Type B pancreatic cell (in vitro differentiated cells): ENCODE results near the gene ZNF175. TPM values are rescaled to one million over a fixed set of nuclear protein-coding genes. Genes with fewer than 3 reads are reported as not detected.

Experiments
- DNase-seq: peaks from one replicate; pipeline ENCODE4 v3.0.0; 2021; ENCODE audit warnings: mixed read lengths; ENCODE audit not compliant: unreplicated experiment; ENCODE audit errors: extremely low spot score
- H3K27ac Mint-ChIP-seq: 2 replicates; pipeline ENCODE4 v1.8.0; 2021; ENCODE audit warnings: mild to moderate bottlenecking, mixed read lengths
- H3K27me3 Mint-ChIP-seq: 2 replicates; pipeline ENCODE4 v1.8.0; 2021; ENCODE audit warnings: mixed read lengths
- H3K36me3 Mint-ChIP-seq: 2 replicates; pipeline ENCODE4 v1.8.0; 2021; ENCODE audit warnings: mixed read lengths
- H3K4me1 Mint-ChIP-seq: one replicate; pipeline ENCODE4 v1.8.0; 2021; ENCODE audit warnings: mixed read lengths; ENCODE audit not compliant: unreplicated experiment
- H3K4me3 Mint-ChIP-seq: 2 replicates; pipeline ENCODE4 v1.8.0; 2021; ENCODE audit warnings: mild to moderate bottlenecking, mixed read lengths
- H3K9me3 Mint-ChIP-seq: 2 replicates; pipeline ENCODE4 v1.8.0; 2021; ENCODE audit warnings: mixed read lengths
- CTCF ChIP-seq: fragments of 200-600 bp; sonication (generic); conservative IDR thresholded peaks from 2 replicates; pipeline ENCODE4 v1.5.0; 2021; ENCODE audit warnings: antibody characterized with exemption, mild to moderate bottlenecking
- total RNA-seq: library from RNA; stranded (reverse); gene quantifications from 2 replicates; pipeline ENCODE4 v1.2.1, GENCODE V29; 2021; ENCODE audit warnings: low replicate concordance

Gene ZNF175
- total RNA-seq, 1 donor from 2014 or later = 14.0 TPM

DNA sequence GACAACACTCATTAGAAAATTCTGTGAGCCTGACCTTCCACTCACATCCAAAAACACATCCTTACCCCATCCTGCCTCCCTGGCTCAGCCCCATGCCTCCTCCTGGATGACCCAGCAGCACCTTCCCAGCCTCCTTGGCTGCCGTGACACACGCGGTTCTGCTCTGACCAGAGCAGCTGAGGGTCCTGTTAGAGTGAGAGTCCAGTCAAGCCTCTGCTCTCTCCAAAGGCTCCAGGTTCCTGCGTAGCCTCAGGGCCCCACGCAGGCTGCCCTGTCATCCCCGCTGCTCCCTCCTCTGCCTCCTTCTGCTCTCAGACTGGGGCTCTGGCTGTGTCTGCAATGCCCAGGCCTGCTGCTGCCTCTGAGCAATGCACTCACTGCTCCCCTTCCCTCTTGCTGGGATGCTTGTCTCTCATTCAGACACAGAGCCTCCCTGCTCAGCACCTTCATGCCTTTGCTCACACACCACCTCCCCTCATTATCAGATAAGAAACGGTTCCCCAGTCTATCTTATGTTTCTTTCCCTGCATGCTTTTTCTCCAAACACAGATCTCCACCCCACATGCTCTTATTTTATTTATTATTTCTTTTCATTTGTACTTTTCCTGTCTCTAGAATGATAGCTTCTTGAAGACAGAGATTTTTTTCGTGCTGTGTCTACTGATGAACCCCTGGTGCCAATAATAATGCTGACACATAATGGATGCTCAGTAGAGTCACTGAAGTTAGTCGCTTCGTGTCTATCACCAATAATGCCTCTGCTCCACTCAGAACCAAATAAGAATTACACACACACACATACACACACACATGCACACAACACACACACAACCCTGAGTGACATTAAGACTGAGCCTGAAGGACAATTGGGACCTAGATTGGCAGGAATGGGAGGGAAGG, 29.4 kb upstream of the ZNF175 start:
- Mint-ChIP-seq H3K9me3 (peaks cover 4% of the 10 kb centered on the region), H3K4me1 (no peaks in the 10 kb centered on the region), H3K36me3 (no peaks in the 10 kb centered on the region), H3K4me3 (no peak overlapping the region), H3K27ac (no peak overlapping the region), H3K27me3 (peaks cover 20% of the 10 kb centered on the region)
- no peak for TF ChIP-seq CTCF
- no peak for DNase-seq

- Mint-ChIP-seq H3K27ac (no peak overlapping the region), H3K36me3 (no peaks in the 10 kb centered on the region), H3K9me3 (peaks cover 4% of the 10 kb centered on the region), H3K4me1 (no peaks in the 10 kb centered on the region), H3K4me3 (no peak overlapping the region), H3K27me3 (peaks cover 16% of the 10 kb centered on the region)
- DNase-seq = no peak
- TF ChIP-seq CTCF = no peak
Observed at GRCh38 chr19:51542699-51543098, 28.4 kb upstream of the ZNF175 start.

DNA sequence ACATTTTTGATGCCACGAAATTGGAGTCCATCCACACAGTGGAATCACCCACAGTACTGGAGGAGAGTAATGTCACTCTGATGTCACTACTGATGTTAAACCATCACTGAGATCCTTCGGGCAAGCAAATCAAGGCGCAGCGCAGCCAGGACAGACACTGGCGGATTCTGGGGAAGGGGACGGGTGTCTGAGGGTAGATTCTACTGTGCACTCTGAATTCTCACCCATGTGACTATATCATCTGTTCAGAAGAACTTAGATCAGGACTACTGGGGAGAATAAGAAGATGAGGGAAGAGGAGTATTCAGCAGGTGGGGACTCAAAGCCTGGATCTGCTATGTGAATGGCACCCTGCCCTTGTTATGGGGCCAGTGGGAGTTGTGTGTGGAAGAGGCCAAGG, 27.0 kb upstream of the ZNF175 start:
- Mint-ChIP-seq H3K4me1 (no peaks in the 10 kb centered on the region), H3K27me3 (peaks cover 16% of the 10 kb centered on the region), H3K9me3 (peaks cover 4% of the 10 kb centered on the region), H3K27ac (no peak overlapping the region), H3K36me3 (no peaks in the 10 kb centered on the region), H3K4me3 (no peak overlapping the region)
- no peak for DNase-seq
- TF ChIP-seq CTCF = no peak

DNA sequence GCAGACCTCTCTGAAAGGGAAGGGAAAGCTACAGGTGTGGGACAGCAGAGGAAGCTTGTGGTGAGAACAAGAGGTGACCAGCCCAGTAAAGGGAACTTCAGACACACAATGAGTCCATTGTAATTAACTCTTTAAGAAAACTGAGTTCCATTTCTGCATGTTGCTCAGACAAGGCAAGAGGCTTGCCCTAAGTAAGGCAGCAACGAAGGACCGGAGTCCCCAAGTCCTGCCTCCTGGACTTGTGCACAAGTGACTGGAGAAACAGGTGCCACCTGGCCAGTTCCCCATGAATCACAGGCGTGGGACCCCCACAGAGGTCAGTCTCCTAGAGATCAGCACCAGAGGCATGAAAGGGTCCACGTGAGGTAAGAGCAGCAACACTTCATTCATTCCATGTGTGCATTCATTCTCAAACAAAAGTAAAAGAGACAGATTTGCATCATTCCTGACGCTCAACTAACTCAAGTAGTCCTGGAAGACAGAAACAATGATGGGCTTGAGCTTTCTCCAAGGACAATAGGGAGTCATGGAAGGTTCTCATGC, 24.9 kb upstream of the ZNF175 start:
- Mint-ChIP-seq H3K9me3 (peaks cover 4% of the 10 kb centered on the region), H3K27me3 (peaks cover 16% of the 10 kb centered on the region), H3K4me3 (no peak overlapping the region), H3K27ac (no peak overlapping the region), H3K4me1 (no peaks in the 10 kb centered on the region), H3K36me3 (no peaks in the 10 kb centered on the region)
- DNase-seq = no peak
- TF ChIP-seq CTCF = no peak

DNA sequence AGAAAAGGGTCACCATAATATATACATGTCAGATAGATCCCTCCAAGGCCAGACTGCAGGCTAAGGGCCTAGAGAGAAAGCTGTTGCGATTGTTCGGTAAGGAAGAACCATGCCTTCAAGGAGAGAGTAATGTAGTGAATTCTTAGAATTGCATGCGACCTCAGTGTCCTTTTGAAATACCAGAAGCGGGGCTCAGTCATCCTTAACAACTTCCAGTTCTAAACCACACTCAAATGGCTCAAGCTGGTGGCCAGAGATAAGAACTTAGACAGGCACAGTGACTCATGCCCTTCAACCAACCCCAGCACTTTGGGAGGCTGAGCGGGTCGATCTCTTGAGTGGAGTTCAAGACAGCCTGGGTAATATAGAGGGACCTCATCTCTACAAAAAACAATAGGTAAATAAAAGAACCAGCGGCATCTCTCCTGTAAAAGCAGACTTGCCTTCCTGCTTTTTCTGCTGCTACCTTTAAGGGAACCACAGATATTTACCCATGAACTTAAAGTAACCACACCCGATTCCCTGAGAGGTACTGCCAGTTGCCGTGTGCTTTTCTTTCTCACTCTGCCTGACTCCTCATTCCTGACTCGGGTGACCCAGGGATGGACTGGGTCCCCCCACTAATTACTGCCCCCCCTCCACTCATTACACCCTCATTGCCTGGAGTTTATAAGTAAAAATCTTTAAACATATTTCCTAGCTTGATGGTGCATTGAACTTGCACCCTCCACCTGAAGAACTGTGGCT, 24.3 kb upstream of the ZNF175 start:
- no peak for DNase-seq
- H3K27ac Mint-ChIP-seq = no peak overlapping the region
- H3K9me3 Mint-ChIP-seq = peaks cover 4% of the 10 kb centered on the region
- no peak for TF ChIP-seq CTCF
- no peak overlapping the region for H3K4me3 Mint-ChIP-seq
- H3K4me1 Mint-ChIP-seq = no peaks in the 10 kb centered on the region
- peaks cover 14% of the 10 kb centered on the region for H3K27me3 Mint-ChIP-seq
- no peaks in the 10 kb centered on the region for H3K36me3 Mint-ChIP-seq
